Activated T-helper 1 cell treated with Interleukin-2 at 50 U/mL for 16 hours (primary cell): Measurements from ENCODE around the gene CTNNA3.

ENCODE experiments used
- DNase-seq: peaks from one replicate; pipeline ENCODE4 v3.0.0-alpha.2; 2020; ENCODE audit warnings: low read depth

Gene CTNNA3

GRCh38 chr10:66215920-66216319, 1480.1 kb downstream of the CTNNA3 start:
- no peak for DNase-seq

- DNase-seq = no peak
These were observed 1481.1 kb downstream of the CTNNA3 start for GRCh38 chr10:66214721-66215404.

DNA sequence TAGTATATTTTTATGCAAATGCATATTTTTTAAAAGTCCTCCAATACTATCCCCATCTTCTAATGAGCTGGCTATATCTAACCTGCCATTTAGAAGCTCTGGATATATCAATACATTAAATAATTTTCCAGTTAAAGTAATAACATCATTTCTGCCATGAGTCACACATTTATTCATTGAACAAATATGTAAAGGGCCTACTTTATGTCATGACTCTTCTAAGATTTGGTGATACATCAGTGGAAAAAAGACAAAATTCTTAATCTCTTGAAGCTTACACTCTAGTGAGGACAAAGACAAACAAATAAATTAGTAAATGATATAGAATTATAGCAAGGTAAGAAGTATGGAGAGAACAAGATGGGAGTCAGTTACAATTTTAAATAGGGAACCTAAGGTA, 1487.0 kb downstream of the CTNNA3 start:
- no peak for DNase-seq

DNA sequence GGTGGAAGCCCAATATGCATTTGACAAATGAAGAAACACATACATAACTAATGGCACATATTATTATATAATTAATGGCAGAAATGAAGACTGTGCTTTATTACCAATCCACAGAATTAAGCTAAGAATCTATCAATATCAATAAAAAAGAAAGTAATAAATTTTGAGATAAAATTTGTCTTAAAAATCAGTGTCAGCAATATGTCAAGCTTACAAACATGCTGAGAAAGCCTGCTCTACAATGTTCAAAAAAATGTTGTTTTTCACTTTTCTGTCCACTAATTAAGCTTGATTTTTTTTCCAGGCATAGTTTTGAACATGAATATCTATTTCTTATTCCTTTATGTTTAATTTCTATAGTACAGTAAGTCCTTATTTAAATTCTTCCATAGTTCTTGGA, 1491.2 kb downstream of the CTNNA3 start:
- DNase-seq = no peak

DNA sequence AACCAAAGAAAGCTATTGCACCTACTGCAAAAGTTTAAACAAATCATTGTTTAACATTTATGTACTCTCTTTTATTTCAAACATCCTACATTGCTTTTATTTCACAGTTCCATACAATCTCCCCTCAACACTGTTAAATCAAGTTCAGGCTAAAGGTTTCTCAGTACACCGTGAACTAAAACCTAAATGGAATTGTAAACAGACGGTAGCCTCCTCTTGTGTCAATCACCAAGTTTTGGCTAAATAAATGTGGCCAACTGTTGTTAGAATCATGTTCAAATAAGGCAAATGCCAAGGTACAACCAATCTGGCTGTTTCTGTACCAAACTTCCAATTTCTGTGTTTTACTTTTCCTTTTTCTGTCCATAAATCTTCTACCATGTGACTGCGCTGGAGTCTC, 1493.9 kb downstream of the CTNNA3 start:
- no peak for DNase-seq

GRCh38 chr10:66192162-66192831, 1503.7 kb downstream of the CTNNA3 start:
- no peak for DNase-seq

GRCh38 chr10:66190413-66190812, 1505.6 kb downstream of the CTNNA3 start:
- DNase-seq = no peak

DNA sequence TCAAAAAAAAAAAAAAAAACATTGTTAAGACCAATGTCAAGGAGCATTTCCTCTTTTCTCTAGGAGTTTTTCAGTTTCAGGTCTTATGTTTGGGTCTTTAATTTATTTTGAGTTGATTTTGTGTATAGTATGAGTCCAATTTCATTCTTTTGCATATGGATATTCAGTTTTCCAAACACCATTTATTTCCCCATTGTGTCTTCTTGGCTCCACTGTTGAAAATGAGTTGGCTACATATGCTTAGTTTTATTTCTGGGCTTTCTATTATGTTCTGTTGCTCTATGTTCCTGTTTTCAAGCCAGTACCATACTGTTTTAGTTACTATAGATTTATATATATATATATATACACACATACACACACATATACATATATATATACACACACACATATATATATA, 1506.7 kb downstream of the CTNNA3 start:
- DNase-seq = no peak

GRCh38 chr10:66187053-66187733, 1508.8 kb downstream of the CTNNA3 start:
- no peak for DNase-seq

DNA sequence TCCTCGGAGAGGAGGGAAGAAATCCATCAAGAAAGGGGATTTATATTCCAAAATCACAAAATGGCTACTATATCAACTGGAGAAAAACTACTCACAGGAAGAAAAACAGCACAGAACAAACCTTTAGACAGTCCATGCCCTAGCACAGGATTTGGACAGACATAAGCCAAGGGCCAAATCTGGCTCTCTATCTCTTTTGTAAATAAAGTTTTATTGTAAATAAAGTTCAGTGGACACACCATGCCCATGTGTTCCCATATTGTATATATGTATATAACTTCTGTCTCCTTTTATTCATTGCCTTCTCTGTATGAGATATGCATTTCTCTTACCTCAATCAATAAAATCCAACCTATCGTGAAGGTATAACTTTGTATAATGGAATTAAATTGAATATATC, 1513.0 kb downstream of the CTNNA3 start:
- no peak for DNase-seq

DNA sequence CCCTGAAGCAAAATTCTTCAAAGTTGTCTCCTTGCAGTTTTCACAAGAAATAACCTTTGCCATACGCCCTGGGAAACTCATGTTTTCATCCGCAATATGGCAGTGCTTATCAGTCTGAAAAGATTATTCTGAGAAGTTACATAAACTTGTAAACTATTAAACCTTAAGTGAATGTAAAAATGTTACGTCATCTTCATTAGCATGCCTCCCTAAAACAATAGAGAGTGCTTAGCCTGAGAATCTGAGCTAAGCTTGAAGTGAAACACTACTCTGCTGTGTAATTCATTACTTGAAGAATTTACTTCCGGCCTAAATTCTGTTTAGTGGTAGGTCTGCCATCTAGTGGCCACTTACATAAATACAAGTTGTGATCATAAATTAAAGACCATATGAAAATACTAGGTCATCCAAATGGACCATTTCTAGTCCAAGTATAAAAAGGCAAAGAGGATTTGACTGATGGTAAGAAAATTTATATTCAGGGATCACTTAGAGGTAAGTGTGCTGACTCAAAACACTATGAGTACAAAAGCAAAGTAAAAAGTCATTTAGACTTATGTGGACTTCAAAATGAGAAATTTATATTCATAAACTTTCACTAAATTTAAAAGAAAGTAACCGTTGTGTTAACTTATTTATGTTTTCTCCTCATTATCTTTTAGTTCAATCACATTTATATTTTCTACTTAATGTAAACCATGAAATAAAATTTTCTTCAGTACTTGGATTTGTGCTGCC, 1515.2 kb downstream of the CTNNA3 start:
- DNase-seq = no peak

- DNase-seq = no peak
These were observed 1516.0 kb downstream of the CTNNA3 start for GRCh38 chr10:66180021-66180420.

- DNase-seq = no peak
These were observed 1519.2 kb downstream of the CTNNA3 start for GRCh38 chr10:66176772-66177171.

- DNase-seq = no peak
These were observed 1528.2 kb downstream of the CTNNA3 start for GRCh38 chr10:66167816-66168215.

GRCh38 chr10:66162560-66163143, 1533.3 kb downstream of the CTNNA3 start:
- no peak for DNase-seq

GRCh38 chr10:66151346-66151745, 1544.6 kb downstream of the CTNNA3 start:
- no peak for DNase-seq

GRCh38 chr10:66148312-66148711, 1547.7 kb downstream of the CTNNA3 start:
- no peak for DNase-seq

GRCh38 chr10:66144016-66144415, 1552.0 kb downstream of the CTNNA3 start:
- no peak for DNase-seq

GRCh38 chr10:66102756-66103155, 1593.2 kb downstream of the CTNNA3 start:
- DNase-seq = no peak

DNA sequence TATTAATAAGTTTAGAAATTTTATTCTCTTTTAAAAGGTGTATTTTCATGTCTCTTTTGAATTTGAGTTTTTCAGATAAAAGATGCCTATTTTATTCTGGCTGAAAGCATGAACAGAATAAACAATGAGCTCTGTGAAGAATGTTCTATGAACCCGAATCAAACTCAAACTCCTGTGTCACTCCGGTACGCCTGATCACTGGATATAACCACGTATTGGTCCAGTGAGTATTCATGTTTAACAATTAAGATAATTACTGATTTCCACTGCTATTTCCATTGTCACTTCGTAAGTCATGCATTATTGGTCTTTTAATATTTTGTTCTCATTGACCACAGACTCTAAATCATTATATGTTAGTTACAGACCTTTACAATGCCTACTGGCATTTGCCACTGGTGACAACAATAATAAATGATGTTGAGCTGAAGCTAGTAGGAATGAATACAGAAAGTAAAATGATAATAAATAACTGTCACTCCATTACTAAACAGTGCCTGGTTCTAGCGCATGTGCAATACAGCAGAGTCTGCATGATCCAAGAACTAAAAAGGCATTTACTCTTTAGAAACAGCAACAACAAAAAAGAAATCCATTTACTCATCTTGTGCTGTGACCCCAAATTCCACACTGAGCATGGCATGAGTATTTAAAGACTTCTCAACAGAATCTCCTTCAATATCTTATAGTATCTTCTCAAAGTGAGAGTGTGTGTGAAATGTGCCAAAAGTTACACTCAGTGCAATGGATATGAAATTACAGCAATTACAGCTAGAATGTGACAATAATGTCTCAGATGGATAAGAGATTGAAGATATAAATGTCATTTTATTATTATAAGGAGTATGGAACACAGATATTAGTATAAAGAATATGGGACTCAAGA, 1597.2 kb downstream of the CTNNA3 start:
- no peak for DNase-seq

- DNase-seq = no peak
These were observed 1600.4 kb downstream of the CTNNA3 start for GRCh38 chr10:66095610-66096009.
